Stomach (tissue), 4 donors: ENCODE data around the gene SEPTIN6.
A peak's percentile ranks its signal among the peaks of the same experiment; 100 is the strongest.

Experiments
- CTCF ChIP-seq, 7 experiments: fragments of 450-650 bp in 4 of 7; fragments of 200-600 bp in 3 of 7; sonication (generic) in 3 of 7; IDR thresholded peaks; one replicate each; pipeline ENCODE4 v1.5.1; 2016 to 2019; ENCODE audit warnings: antibody characterized with exemption in 7 of 7, control low read depth in 2 of 7, mild to moderate bottlenecking in 1 of 7
- EP300 ChIP-seq: sonication (generic); formaldehyde crosslinking; IDR thresholded peaks from one replicate; pipeline ENCODE4 v1.6.1; 2017; ENCODE audit warnings: antibody characterized with exemption
- POLR2AphosphoS5 ChIP-seq, 3 donors: sonication (generic); formaldehyde crosslinking; IDR thresholded peaks; one replicate each; pipeline ENCODE4 v1.6.1; 2016; ENCODE audit warnings: antibody characterized with exemption in 3 of 3

- peak in 2 of 3 donors; percentile 11 to 42 for TF ChIP-seq POLR2AphosphoS5 (IDR thresholded peaks at IDR 0.05)
- no peak for TF ChIP-seq CTCF (IDR thresholded peaks at IDR 0.05)
- no peak for TF ChIP-seq EP300
Observed at GRCh38 chrX:119669424-119670037, 23.4 kb downstream of the SEPTIN6 start.
